K562 (cell line): ENCODE measurements around the gene NDUFB10. TPM values are rescaled to one million over a fixed set of nuclear protein-coding genes. Genes with fewer than 3 reads are reported as not detected.
A peak's percentile ranks its signal among the peaks of the same experiment; 100 is the strongest.

Experiments used
- ATF7 ChIP-seq: fragments of 450-650 bp; IDR thresholded peaks from 2 replicates; pipeline ENCODE4 v1.7.1; 2014; ENCODE audit warnings: mild to moderate bottlenecking, moderate library complexity
- CBX3 ChIP-seq, 2 experiments: IDR thresholded peaks; 1 replicate in 1 of 2; 2 replicates in 1 of 2; pipeline ENCODE4 v1.6.1; 2012; ENCODE audit warnings: inconsistent platforms in 2 of 2, low read length in 2 of 2, borderline replicate concordance in 1 of 2, control low read depth in 1 of 2
- E2F1 ChIP-seq: sonication (generic); formaldehyde crosslinking; IDR thresholded peaks from 2 replicates; pipeline ENCODE4 v1.8.1; 2023; ENCODE audit warnings: mild to moderate bottlenecking, missing genetic modification reagents, moderate library complexity
- FOXK2 ChIP-seq, 2 experiments: fragments of 450-650 bp; IDR thresholded peaks in 1 of 2; conservative IDR thresholded peaks in 1 of 2; 2 replicates each; pipeline ENCODE4 v1.6.1; 2016; ENCODE audit warnings: low read depth in 2 of 2, mild to moderate bottlenecking in 1 of 2
- FOXM1 ChIP-seq, 2 experiments: fragments of 450-650 bp in 1 of 2; sonication (generic) in 1 of 2; formaldehyde crosslinking in 1 of 2; IDR thresholded peaks; 2 replicates each; pipeline versions ENCODE4 v1.6.1 to v1.9.0; 2017 to 2022; ENCODE audit warnings: low read depth in 2 of 2, mild to moderate bottlenecking in 2 of 2, missing genetic modification reagents in 1 of 2, moderate library complexity in 1 of 2
- FOXP4 ChIP-seq: sonication (generic); formaldehyde crosslinking; IDR thresholded peaks from 2 replicates; pipeline ENCODE4 v1.8.0; 2022; ENCODE audit warnings: mild to moderate bottlenecking, missing genetic modification reagents, borderline replicate concordance
- GABPB1 ChIP-seq: sonication (generic); formaldehyde crosslinking; IDR thresholded peaks from 2 replicates; pipeline ENCODE4 v1.8.0; 2022; ENCODE audit warnings: mild to moderate bottlenecking, missing genetic modification reagents
- HES1 ChIP-seq: fragments of 450-650 bp; IDR thresholded peaks from 2 replicates; pipeline ENCODE4 v1.6.1; 2016; ENCODE audit warnings: low read depth, mild to moderate bottlenecking, moderate library complexity
- MAFK ChIP-seq: IDR thresholded peaks from 2 replicates; pipeline ENCODE4 v1.6.1; 2011; ENCODE audit warnings: low read length, improper control_type of control experiment
- MECOM ChIP-seq: fragments of 250-450 bp; sonication (Bioruptor Pico); IDR thresholded peaks from 2 replicates; pipeline ENCODE4 v1.8.0; 2022; ENCODE audit warnings: inconsistent platforms
- NELFE ChIP-seq: IDR thresholded peaks from 2 replicates; pipeline ENCODE4 v1.6.1; 2011; ENCODE audit warnings: mild to moderate bottlenecking; ENCODE audit not compliant: insufficient read depth, insufficient read length
- NR4A1 ChIP-seq, 2 experiments: fragments of 250-450 bp in 1 of 2; fragments of 450-650 bp in 1 of 2; sonication (Bioruptor Pico) in 1 of 2; IDR thresholded peaks; 2 replicates each; pipeline versions ENCODE4 v1.4.0 to v1.6.1; 2016 to 2020; ENCODE audit warnings: mild to moderate bottlenecking in 2 of 2, missing compliant biosample characterization in 1 of 2, missing genetic modification characterization in 1 of 2, moderate library complexity in 1 of 2
- PHTF2 ChIP-seq: fragments of 250-450 bp; sonication (Bioruptor Pico); IDR thresholded peaks from 2 replicates; pipeline ENCODE4 v1.5.0; 2021; ENCODE audit warnings: mild to moderate bottlenecking
- POLR2B ChIP-seq: fragments of 450-650 bp; IDR thresholded peaks from 2 replicates; pipeline ENCODE4 v1.6.1; 2018; ENCODE audit warnings: low read depth; ENCODE audit not compliant: partially characterized antibody
- SP1 ChIP-seq: sonication (generic); formaldehyde crosslinking; IDR thresholded peaks from 2 replicates; pipeline ENCODE4 v1.8.1; 2022; ENCODE audit warnings: mild to moderate bottlenecking, missing genetic modification reagents
- XRCC4 ChIP-seq: IDR thresholded peaks from one replicate; pipeline ENCODE4 v1.6.1; 2011; ENCODE audit not compliant: insufficient read depth, insufficient read length; ENCODE audit errors: extremely low read depth
- YY1 ChIP-seq, 3 experiments: IDR thresholded peaks; 2 replicates each; pipeline ENCODE4 v1.6.1; 2011; ENCODE audit warnings: low read length in 2 of 3, mild to moderate bottlenecking in 2 of 3, moderate library complexity in 2 of 3, borderline replicate concordance in 1 of 3, control low read depth in 1 of 3, low read depth in 1 of 3; ENCODE audit not compliant: insufficient read depth in 3 of 3, insufficient replicate concordance in 2 of 3, control insufficient read depth in 1 of 3, insufficient read length in 1 of 3; ENCODE audit errors: extremely low read depth in 1 of 3
- ZMIZ1 ChIP-seq, 2 experiments: fragments of 150-350 bp in 1 of 2; IDR thresholded peaks; 2 replicates each; pipeline ENCODE4 v1.6.1; 2012 to 2016; ENCODE audit warnings: low read depth in 2 of 2, low read length in 2 of 2, mild to moderate bottlenecking in 1 of 2, moderate library complexity in 1 of 2
- polyA plus RNA-seq, 8 experiments: library from polyadenylated mRNA; depleted of rRNA in 4 of 8; stranded (reverse) in 5 of 8; unstranded in 3 of 8; fragments of >200 nt; fragmentation: Nextera tagmentation in 2 of 8; fragmentation: Illumina TruSeq in 1 of 8; extraction: Ambion mirVana in 2 of 8; extraction: Trizol in 1 of 8; gene quantifications; 2 replicates each; pipeline versions ENCODE4 v1.2.1 to v1.2.3, GENCODE V29; 2011 to 2014; ENCODE audit warnings: inconsistent platforms in 1 of 8, missing spikeins in 1 of 8
- total RNA-seq, 7 experiments: library from RNA; depleted of rRNA in 6 of 7; stranded (reverse); fragments of >200 nt in 6 of 7; fragmentation: Illumina TruSeq in 2 of 7; extraction: Trizol in 2 of 7; gene quantifications; 2 replicates each; pipeline versions ENCODE4 v1.2.1 to v1.2.3, GENCODE V29; 2011 to 2021; ENCODE audit warnings: low replicate concordance in 1 of 7

NDUFB10 gene
- total and polyA plus RNA-seq, 9 of the 15 experiments (the other 6 are each of a cell fraction or from before 2014, with no cell fraction given) = 69.3 to 527 (median 161) TPM

- TF ChIP-seq FOXP4 (CRISPR knock-in tag) (no peak), CBX3 (IDR thresholded peaks at IDR 0.05; ENCODE audit: borderline replicate concordance in 1 of 2, low read length in 2 of 2) (peak in 1 of 2 experiments; percentile 62; a peak in 1 of 3 replicates), MECOM (CRISPR knock-in tag) (no peak), PHTF2 (no peak), XRCC4 (no peak), NR4A1 (CRISPR knock-in tag; IDR thresholded peaks at IDR 0.05) (no peak), NR4A1 (tag; IDR thresholded peaks at IDR 0.05) (no peak), SP1 (CRISPR knock-in tag) (peak; percentile 79), ATF7 (peak; percentile 36; the same call in 1 of the 2 replicates), HES1 (no peak), POLR2B (peak; percentile 40), E2F1 (CRISPR knock-in tag) (no peak), GABPB1 (CRISPR knock-in tag) (peak; percentile 74), FOXK2 (conservative IDR thresholded peaks at IDR 0.05 in 1 of 2, IDR thresholded peaks at IDR 0.05 in 1 of 2; ENCODE audit: low read depth in 2 of 2) (no peak; a peak in 1 of 4 replicates), NELFE (no peak), MAFK (no peak), ZMIZ1 (IDR thresholded peaks at IDR 0.05; ENCODE audit: low read depth in 2 of 2, low read length in 2 of 2) (no peak), FOXM1 (IDR thresholded peaks at IDR 0.05; ENCODE audit: low read depth) (no peak), FOXM1 (CRISPR knock-in tag; IDR thresholded peaks at IDR 0.05; ENCODE audit: low read depth) (no peak), YY1 (IDR thresholded peaks at IDR 0.05; ENCODE audit: borderline replicate concordance in 1 of 3, control insufficient read depth in 1 of 3, extremely low read depth in 1 of 3, insufficient read depth in 3 of 3, insufficient read length in 1 of 3, insufficient replicate concordance in 2 of 3, low read depth in 1 of 3, low read length in 2 of 3) (peak in 1 of 3 experiments; percentile 18)
These were observed 32.8 kb downstream of the NDUFB10 start (continued) for GRCh38 chr16:1991948-1992703.
